ENCODE data around the gene BMS1.

The BMS1 gene

DNA sequence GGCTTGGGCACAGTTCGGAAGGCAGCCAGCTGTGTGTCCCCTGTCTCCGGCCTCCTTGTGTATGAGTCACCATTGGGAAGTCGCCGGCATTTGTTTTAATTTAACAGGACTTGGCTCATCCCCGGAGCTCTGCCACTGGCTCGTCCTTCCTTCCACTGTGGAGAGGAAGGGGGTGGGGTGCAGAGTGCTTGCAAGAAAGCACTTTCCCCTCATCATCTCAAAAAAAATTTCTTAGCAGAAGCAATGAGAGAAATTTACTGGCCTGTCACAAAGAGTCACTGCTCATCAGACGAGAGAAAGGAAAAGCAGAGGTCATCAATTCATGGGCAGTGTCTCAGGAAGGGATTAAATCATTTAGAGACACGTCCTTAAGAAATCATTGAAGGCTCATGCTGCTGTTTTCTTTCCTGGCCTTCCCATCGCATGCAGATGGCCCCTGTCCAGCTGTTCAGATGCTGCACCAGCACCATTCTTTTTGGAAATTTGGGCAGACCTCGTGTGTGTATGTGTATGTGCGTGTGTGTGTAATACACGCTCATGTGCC is 93.3 kb downstream of the BMS1 start:
- no peak overlapping the region for H3K27ac ChIP-seq
- no peak for TF ChIP-seq ZFX (IDR thresholded peaks at IDR 0.05)
- TF ChIP-seq, protein P1, sequence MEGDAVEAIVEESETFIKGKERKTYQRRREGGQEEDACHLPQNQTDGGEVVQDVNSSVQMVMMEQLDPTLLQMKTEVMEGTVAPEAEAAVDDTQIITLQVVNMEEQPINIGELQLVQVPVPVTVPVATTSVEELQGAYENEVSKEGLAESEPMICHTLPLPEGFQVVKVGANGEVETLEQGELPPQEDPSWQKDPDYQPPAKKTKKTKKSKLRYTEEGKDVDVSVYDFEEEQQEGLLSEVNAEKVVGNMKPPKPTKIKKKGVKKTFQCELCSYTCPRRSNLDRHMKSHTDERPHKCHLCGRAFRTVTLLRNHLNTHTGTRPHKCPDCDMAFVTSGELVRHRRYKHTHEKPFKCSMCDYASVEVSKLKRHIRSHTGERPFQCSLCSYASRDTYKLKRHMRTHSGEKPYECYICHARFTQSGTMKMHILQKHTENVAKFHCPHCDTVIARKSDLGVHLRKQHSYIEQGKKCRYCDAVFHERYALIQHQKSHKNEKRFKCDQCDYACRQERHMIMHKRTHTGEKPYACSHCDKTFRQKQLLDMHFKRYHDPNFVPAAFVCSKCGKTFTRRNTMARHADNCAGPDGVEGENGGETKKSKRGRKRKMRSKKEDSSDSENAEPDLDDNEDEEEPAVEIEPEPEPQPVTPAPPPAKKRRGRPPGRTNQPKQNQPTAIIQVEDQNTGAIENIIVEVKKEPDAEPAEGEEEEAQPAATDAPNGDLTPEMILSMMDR (conservative IDR thresholded peaks at IDR 0.05) = no peak

GRCh38 chr10:42876476-42876875 is 93.9 kb downstream of the BMS1 start:
- TF ChIP-seq ZFX (IDR thresholded peaks at IDR 0.05) = no peak
- TF ChIP-seq, protein P1 (conservative IDR thresholded peaks at IDR 0.05) = no peak
- H3K27ac ChIP-seq = no peak overlapping the region

GRCh38 chr10:42876945-42877344 is 94.3 kb downstream of the BMS1 start:
- TF ChIP-seq ZFX (IDR thresholded peaks at IDR 0.05) = no peak
- TF ChIP-seq, protein P1 (conservative IDR thresholded peaks at IDR 0.05) = no peak
- H3K27ac ChIP-seq = no peak overlapping the region

GRCh38 chr10:42877496-42878030 is 95.0 kb downstream of the BMS1 start:
- H3K27ac ChIP-seq = no peak overlapping the region
- no peak for TF ChIP-seq ZFX (IDR thresholded peaks at IDR 0.05)
- TF ChIP-seq, protein P1 (conservative IDR thresholded peaks at IDR 0.05) = no peak

GRCh38 chr10:42878134-42878820 is 95.7 kb downstream of the BMS1 start:
- TF ChIP-seq, protein P1 (conservative IDR thresholded peaks at IDR 0.05) = no peak
- no peak for TF ChIP-seq ZFX (IDR thresholded peaks at IDR 0.05)
- no peak overlapping the region for H3K27ac ChIP-seq

GRCh38 chr10:42878821-42879195 is 96.2 kb downstream of the BMS1 start:
- TF ChIP-seq ZFX (IDR thresholded peaks at IDR 0.05) = no peak
- TF ChIP-seq, protein P1 (conservative IDR thresholded peaks at IDR 0.05) = no peak
- H3K27ac ChIP-seq = no peak overlapping the region

All from C4-2B (cell line).